Skin of body (tissue), 2 donors: ENCODE results near the gene ZNF691. TPM values are rescaled to one million over a fixed set of nuclear protein-coding genes. Genes with fewer than 3 reads are reported as not detected.
"Not testable (repeated sequence)": the region's sequence is repeated elsewhere in the genome, so short reads cannot be mapped to it uniquely, and the experiment has no call there.

Source experiments
- DNase-seq: peaks from one replicate; lab custom pipeline; 2025; lab: John Stamatoyannopoulos, UW
- total RNA-seq: library from RNA; depleted of rRNA; stranded (reverse); fragments of >200 nt; gene quantifications from one replicate; pipeline ENCODE4 v1.2.3, GENCODE V29; 2014

The ZNF691 gene, protein sequence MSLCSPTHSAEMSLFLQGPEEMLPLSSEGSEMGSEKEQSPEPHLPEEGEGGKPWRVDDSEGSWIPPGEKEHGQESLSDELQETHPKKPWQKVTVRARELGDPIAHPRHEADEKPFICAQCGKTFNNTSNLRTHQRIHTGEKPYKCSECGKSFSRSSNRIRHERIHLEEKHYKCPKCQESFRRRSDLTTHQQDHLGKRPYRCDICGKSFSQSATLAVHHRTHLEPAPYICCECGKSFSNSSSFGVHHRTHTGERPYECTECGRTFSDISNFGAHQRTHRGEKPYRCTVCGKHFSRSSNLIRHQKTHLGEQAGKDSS
- total RNA-seq: 7.7 TPM

DNA sequence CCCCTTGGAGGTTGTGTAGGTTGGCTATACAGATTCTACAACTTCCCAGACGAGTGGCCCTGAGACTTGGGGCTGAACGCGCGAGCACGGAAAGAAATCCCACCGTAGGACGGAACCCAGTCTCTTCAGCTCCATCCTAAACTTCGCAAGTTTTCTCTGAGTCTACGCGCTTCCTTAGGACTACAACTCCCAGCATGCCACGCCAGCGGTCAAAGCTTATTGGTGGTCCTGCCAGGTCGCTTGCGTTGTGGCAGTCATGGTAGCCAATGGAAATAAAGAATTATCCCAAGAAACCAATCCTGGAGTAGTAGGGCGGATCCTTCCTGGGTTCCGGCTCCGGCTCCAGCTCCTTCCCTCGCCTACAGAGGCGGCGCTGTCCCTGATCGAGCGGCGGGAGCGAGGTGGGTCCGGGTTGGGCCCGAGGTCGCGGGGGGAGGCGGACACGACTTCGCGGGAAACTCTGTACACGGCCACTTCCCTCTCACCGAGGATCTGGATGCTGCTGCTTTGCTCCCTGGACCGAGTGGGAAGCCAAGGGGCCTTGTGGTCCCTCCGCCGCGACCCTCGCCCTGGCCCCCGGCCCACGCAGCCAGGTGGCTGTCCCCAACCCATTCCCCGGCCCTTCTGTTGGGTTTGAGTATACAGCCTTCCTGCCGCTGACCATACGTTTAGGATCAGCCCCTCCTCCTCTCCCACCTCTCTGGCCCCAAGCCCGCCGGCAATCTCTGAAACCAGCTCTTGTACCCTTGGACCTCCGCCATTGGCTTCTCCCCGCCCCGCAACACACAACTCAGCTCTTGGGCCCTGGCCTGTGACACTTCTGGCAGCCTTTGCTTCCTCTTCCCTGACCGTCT, at the start of gene ZNF691:
Gene ZNF691, plus strand, starts transcription at position 357 of the 854 bp plus-strand sequence. CDS start 3,046 bp downstream, outside the sequence.
- DNase-seq: peak; percentile 97

DNA sequence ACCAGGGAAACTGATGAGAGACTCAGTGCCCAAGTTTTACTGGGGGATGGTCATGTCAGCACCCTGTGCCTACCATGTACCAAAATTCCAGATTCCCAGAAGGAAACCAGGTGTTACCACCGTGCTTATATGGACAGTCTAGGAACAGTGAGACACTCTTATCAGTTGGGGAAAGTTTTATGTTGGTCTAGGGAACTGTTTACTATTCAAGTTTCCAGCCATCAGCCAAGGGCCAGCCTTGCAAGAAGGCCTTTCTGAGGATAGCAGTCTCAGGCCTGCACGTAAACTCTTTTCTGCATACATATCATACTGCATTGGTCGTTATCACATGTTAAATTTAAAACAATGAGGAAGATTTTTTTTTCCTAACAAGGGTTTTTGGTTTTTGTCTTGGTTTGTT, 49.0 kb upstream of the ZNF691 start:
- no peak for DNase-seq

DNA sequence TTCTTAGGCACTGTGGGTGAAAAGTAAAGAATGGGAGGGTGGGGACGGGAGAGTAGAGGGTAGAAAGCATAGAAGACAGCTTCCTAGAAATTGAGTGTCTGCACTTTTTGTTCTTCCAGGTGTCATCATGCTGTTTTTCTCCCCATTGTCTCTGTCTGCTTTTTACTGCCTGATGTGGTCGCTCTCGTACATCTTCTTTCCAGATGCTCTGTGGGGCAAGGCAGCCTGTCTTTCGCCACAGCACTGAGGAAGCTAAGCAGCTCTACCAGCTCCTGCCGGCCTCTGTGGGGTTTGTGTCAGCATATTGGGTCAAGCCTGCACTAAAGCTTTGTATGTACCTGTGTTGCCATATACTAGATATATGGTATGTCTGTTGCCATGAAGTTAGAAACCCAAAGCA, 48.4 kb upstream of the ZNF691 start:
- DNase-seq: no peak

DNA sequence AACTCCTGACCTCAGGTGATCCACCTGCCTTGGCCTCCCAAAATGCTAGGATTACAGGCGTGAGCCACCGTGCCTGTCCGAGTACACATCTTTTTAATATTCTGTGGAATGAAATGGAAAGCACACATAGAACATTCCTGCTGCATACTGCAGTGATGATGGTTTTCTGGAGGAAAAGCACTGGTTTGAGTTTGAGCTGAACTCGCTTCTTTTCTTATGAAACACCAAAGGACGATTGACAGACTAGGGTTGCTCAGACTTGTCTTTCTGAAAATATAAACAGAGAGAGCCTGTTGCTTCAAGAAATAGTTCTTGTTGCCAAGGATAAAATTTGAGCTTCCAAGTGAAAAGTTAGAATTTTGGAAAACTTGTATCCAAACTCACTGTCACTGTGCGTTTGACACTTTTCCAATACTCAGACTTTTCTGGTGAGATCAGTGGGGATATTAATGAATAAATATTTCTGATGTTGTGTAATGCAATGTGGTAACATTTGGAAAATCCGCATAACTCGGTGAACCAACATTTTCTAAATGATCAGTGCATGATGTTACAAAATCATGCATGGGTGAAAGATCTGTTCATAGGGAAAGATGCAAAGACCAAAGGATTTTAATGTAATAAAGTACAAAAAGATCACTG, 44.5 kb upstream of the ZNF691 start:
- DNase-seq: peak; percentile 91

DNA sequence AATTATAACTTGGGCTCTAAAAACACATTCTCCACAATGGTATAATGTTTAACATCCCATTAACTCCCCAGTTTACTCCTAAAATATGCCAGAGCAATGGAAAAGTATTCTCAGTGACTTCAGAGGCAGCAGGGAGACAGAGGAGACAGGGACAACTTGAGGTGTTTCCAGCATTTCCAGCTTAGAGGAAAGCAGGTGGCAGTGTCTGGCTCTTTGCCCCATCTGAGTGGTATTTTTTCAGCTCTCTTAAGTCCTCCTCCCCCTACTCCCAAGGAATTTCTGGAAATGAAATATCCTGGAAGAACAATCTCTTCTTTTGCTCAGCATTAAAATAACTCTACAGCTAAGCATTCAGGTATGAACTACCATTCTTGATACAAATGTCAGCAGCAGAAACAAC, 40.2 kb upstream of the ZNF691 start:
- DNase-seq: no peak

DNA sequence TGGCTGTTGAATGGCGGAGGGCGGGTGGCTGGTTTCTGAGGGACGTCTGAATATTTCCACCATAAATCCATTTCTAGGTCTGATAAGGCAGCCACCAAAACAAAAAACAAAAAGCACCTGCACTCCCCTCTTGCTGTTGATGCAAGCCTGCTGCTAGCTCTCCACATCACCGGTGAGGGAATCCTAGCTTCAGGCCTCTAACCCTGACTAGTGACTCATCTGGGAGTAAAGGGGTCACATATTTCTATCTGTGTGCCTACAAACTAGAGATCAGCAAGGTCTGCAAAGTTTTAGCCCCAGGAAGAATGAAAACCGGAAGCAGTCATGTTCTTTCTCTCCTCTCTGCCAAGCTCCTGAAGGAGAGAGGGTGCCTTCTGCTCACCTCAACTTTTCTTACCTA, 39.8 kb upstream of the ZNF691 start:
- DNase-seq: no peak

DNA sequence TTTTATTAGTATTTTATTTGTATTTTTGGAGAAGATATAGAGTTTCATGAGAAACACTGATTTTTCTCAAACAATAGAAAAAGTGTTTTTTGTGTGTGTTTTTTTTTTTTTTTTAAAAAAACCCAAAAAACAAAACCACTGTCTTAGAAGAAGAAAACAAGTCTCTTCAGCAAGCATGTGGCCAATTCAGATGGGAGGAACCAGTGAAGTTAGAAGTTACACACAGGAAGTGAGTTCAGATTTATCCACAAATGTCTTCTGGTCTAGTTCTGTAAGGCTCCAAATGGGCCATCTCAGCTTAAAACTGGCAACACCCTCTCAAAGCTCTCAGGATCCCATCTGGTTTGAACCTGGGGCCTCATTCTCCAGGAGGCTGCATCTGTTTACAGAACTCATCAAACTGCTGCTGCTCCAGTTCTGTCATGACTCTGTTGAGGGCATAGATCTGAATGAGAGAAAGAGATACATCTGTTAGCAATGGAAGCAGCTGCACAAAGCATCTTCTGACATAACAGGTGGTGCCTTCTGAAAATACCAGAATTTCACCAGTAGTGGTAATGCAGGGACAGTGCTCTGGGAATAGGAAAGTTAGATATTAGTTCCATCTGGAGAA, 39.3 kb upstream of the ZNF691 start:
- peak; percentile 18 for DNase-seq

DNA sequence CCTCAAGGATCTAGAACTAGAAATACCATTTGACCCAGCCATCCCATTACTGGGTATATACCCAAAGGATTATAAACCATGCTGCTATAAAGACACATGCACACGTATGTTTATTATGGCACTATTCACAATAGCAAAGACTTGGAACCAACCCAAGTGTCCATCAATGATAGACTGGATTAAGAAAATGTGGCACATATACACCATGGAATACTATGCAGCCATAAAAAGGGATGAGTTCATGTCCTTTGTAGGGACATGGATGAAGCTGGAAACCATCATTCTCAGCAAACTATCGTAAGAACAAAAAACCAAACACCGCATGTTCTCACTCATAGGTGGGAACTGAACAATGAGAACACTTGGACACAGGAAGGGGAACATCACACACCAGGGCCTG, 31.6 kb upstream of the ZNF691 start:
- not testable (repeated sequence) for DNase-seq

DNA sequence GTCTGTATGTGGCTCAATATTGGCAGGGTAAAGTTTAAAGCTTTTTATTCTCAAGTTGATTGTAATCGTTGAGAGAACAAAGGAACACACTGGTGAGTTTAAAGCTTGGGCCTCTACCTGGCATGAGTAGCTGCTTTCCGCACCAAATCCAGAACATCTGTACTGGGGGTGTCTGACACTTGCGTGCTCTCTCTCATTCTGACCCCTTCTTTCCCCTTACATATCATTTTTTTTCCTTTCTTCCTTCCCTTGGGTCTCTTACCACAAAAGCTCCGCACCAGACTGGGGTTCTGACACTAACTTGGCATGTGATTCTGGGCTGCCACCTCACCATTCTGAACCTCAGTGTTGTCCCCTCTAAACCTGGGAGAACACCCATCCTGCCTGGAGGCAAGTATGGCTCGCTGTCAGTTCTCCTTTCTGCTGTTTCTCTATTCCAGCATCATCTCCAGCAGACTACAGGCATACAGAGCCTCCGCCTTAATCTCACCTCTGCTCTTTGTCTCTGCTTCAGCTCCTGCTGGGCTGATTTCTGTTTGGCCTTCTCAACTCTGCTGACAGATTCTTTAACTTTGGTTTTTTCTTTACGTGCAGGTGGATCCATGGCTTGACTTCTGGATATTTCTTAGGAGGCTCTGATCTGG, 30.4 kb upstream of the ZNF691 start:
- DNase-seq: peak; percentile 64

DNA sequence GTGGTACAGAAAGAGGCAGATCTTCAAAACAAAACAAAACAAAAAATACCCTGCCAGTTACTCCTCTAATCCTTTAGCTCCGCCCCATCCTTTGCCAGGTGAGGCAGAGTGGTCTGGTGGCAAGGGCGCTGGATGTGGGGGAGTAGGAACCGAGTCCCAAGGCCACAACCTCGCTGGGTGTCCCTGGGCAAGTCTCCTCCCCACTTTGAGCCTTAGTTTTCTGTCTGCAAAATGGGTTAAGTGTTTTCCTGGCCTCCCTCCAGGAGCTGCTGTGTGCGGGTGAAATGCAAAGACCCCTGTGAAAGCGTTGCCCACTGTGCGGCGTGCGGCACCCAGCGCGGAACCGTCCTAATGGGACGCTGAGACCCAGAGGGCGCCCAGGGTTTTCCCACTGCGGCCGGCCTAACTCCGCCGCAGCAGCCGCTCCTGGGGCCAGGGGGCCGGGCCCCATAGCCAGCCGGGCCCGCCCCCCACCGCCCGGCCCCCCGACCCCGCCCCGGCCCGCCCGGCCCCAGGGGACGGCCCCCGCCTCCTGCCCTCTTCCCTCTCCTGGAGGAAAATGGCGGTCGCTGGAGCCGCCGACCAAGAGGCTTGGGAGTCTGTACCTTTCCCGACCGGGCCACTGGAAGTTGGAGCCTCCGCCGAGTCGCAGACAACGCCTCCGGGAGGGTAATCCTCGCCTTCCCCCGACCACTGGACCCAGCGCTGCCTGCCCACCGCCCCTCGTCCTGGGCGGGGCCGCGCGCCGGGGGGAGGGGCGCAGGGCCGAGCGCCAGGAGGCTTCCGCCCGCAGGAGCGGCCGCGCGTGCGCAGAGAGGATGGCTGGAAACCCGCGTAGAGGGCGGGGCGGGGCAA, 29.6 kb upstream of the ZNF691 start, which contains the start of the genes ERMAP and SVBP:
Gene ERMAP, plus strand, starts transcription at position 538 of the 855 bp plus-strand sequence. CDS start 13,327 bp downstream, outside the sequence.
Gene SVBP, minus strand, starts transcription at position 813 of the 855 bp plus-strand sequence. CDS start 853 bp downstream, outside the sequence.
- DNase-seq: peak; percentile 87

DNA sequence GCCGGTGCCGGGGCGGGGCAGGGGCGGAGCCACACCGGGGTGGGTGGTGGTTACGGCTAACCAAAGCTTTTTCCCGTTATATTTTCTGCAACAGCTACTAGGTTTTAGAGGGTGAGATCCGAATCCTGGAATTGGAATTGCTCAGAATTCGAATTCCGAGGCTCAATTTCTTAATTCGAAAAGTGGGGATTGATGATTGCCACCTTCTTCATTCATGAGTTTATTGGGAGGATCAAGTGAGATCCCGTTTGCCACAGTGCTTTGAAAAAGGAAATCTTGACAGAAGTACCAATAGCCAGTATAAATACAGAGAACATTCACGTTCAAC, 29.0 kb upstream of the ZNF691 start:
- DNase-seq: no peak

DNA sequence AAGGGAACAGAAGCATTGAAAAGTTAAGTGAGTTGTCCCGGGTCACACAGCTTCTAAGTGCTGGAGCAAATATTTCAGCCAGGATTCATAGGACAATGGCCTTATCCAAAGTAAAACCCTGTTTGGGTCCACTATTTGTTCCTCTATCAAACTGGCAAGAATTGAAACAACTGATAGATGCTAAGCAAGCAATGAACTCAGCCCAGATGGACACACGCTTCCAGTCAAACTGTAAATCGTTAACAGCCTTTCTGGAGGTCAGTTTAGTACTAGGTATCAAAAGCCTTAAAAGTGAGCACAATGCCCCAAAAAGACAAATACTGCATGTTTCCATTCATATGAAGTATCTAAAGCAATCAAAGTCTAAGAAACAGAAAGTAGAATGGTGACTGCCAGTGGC, 28.4 kb upstream of the ZNF691 start:
- DNase-seq: no peak

DNA sequence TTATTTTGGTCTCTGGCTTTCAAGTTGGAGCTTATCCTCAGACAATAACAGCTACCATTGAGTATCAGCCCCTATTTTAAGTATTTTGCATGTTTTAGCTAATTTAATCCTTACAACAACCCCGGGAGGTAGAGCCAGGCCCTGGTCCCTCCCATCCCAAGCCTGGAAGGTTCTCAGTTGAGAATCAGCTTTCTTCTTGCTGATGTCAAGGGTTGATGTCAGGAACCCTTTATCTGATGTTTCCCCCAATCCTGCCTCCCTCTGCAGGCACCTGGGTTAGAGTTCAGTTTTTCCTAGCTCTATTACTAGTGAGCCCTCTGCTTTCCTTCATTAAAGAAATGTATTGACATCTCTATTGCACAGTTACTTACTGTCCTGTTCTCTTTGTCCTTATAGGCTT, 25.6 kb upstream of the ZNF691 start:
- DNase-seq: no peak

DNA sequence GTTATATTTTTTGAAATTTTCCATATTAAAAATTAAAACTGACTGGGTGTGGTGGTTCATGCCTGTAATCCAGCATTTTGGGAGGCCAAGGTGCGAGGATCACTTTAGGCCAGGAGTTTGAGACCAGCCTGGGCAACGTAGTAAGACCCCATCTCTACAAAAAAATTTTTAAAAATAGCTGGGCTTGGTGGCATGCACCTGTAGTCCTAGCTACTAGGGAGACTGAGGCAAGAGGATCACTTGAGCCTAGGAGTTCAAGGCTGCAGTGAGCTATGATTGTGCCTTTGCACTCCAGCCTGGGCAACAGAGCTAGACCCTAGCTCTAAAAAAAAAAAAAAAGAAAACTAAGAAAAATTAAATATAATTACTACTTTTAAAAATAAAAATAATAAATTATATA, 24.7 kb upstream of the ZNF691 start:
- no peak for DNase-seq

DNA sequence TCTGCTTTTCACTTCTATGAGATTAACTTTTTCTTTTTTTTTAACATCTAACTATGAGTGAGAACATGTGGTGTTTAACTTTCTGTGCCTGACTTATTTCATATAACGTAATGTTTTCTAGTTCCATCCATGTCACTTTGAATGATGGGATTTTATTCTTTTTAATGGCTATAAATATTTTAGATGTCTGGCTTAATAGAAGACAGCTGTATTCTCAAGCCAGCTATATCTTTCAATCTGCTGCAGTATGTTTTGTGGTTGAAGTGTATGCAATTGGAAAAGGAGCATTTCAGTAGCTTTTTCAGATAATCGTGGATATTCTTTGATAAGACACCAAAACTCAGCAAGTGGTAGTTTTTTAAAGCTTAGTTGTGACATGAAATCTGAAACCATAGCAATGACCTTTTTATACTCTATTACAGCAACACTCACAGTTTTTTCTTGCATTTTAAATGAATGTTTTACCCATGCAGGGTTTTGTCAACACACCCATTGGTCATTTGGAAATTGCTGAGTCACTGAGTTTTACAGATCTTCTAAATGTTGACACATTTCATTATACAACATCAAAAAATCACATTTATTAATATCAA, 23.5 kb upstream of the ZNF691 start:
- DNase-seq: peak; percentile 93

DNA sequence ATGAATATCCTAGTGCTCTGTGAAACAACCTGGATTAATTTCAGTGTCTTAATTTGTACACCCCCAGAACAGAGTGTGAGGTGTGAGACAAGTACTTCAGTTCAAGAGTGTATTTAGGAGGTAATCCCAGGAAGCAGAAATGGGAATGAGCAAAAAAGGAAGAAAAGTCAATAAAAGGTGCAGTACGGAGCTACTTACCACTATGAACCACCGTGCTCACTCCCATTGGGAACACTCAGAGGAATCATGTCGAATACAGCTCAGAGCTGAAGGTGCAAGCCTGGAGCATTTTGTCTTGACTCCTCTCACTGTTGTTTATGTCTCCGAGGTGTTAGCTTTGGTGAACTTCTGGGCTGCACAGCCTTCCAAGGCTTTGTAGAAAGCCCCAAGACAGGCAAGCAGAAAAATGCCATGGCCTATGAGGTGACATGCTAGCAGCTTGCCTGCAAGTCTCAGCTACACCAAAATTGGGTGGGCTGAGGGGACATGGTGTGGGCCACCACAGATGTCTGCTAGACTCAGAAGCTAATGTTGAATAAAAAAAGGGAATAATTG, 21.9 kb upstream of the ZNF691 start:
- no peak for DNase-seq

DNA sequence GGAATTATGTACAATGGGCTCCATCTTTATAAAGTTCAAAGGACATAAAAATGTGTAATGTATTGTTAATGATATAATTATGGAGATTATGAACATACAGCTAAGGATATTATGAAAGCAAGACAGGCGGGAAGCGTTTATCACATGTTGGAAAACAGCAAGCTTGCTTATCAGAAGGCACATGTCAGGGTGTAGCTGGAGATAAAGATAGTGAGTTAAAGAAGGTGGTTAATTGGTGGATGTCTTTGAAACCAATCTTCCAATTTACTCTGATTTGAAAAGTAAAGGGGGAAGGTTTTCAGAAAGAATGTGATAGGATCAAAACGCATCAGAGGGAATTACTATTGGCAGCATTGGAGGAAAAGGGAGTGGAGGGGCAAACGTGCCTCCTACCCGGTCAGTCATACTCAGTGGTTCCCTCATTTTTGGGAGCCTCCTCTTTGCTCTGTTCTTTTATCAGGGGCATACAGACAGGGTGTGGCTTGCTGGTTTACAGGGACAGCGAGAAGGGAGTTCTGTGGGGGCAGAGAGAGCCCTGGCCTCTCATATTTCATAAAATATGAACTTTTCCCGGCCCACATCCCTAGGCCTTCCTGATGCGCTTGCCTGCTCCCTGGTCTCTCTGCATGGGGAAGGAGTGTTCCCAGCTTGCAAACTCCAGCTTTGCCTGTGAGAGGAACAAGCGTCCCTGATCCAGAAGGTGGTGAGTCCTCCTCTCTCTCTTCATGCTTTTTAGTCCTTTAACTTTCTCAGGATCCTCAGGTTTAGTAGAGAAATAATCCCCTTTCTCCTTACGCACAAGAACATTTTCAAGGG, 21.2 kb upstream of the ZNF691 start:
- DNase-seq: no peak

DNA sequence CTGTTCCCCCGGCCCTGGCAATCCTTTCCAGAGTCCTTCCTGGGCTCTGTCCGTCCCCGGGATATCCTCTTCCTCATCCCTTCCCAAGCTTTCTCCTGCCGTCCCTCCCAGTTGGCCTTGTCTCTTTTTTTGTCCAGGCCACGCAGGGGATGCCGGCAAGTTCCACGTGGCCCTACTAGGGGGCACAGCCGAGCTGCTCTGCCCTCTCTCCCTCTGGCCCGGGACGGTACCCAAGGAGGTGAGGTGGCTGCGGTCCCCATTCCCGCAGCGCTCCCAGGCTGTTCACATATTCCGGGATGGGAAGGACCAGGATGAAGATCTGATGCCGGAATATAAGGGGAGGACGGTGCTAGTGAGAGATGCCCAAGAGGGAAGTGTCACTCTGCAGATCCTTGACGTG, 15.8 kb upstream of the ZNF691 start:
- no peak for DNase-seq

DNA sequence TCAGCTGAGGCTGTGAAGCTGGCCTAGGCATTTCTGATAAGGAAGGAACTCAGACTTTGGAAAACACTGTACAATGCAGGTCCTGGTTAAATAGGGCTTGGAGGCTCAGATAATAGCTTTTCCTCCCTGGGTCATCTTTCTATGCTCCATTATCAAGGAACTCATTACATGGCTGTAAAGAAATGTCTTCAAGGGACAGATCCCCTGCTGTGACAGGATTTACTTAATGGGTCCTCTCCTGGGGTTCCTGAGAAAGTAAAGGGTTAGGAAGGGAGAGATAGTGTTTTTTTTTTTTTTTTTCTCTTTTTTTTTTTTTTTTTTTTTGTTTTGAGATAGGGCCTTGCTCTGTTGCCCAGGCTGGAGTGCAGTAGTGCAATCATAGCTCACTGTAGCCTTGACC, 15.1 kb upstream of the ZNF691 start:
- no peak for DNase-seq
